ENCODE data around the gene MKRN2. TPM values are rescaled to one million over a fixed set of nuclear protein-coding genes. Genes with fewer than 3 reads are reported as not detected.
A peak's percentile ranks its signal among the peaks of the same experiment; 100 is the strongest.

MKRN2 gene
- total and polyA plus RNA-seq, 9 of the 15 experiments (the other 6 are each of a cell fraction or from before 2014, with no cell fraction given): 29.4 to 63.2 (median 42.9) TPM

GRCh38 chr3:12632523-12632922 lies 75.6 kb downstream of the MKRN2 start:
- CTCF ChIA-PET (ENCODE audit: low intra/inter-chr PET ratio): no interaction called here
- peaks cover 16% of the 10 kb centered on the region for H4K20me1 ChIP-seq (replicated peaks; ENCODE audit: control insufficient read depth, insufficient read depth, low read length)

More at GRCh38 chr3:12632523-12632922, 75.6 kb downstream of the MKRN2 start:
- Histone ChIP-seq H3K4me2 (ENCODE audit: insufficient read depth, low read length) (no peak overlapping the region), H3K4me1 (replicated peaks in 1 of 2; ENCODE audit: control insufficient read depth in 2 of 2, insufficient read depth in 2 of 2, low read length in 2 of 2) (peaks cover 26 to 30% of the 10 kb centered on the region in 2 experiments), H2AFZ (ENCODE audit: low read depth, low read length) (no peak overlapping the region), H3K27me3 (ENCODE audit: control insufficient read depth in 2 of 2, insufficient read depth in 2 of 2, low read length in 2 of 2) (no peaks in the 10 kb centered on the region), H3K27ac (ENCODE audit: extremely low read depth, low read depth, low read length) (peak overlapping the region; percentile 25; the same call in 1 of the 3 replicates), H3K9me1 (ENCODE audit: control insufficient read depth, insufficient read depth, low read length) (no peaks in the 10 kb centered on the region), H3K9ac (ENCODE audit: insufficient read depth in 1 of 2, low read depth in 2 of 2, low read length in 2 of 2) (no peak overlapping the region), H3K79me2 (ENCODE audit: control insufficient read depth, insufficient read depth, low read length) (peaks cover 92% of the 10 kb centered on the region), H3K4me3 (no peak overlapping the region), H3K9me3 (replicated peaks; ENCODE audit: control insufficient read depth, insufficient read depth, low read depth, low read length) (no peaks in the 10 kb centered on the region), H3K36me3 (ENCODE audit: control insufficient read depth, insufficient read depth, low read length) (peaks cover 13% of the 10 kb centered on the region; the same call in 1 of the 3 replicates)
- DNase-seq (ENCODE audit: extremely low read depth in 1 of 4, low spot score in 3 of 4) (peak in 1 of 4 experiments; percentile 7), FAIRE-seq (no peak), ATAC-seq (0 out of 3 replicates have a peak, but pooled peaks have one; percentile 4)
- intact Hi-C loops (cut with micrococcal nuclease): no loop called here
- POLR2A ChIA-PET: interaction anchor here (0.7 to 1.2 kb wide), 4 partner anchors 11 to 279 kb away, joined by 3 to 5 read pairs (median 4); no protein-coding TSS in a partner anchor
- no peak for TF ChIP-seq ZBTB49 (CRISPR knock-in tag; IDR thresholded peaks at IDR 0.05; ENCODE audit: borderline replicate concordance)
- no peak for TF ChIP-seq ZNF354B (CRISPR knock-in tag; IDR thresholded peaks at IDR 0.05)
- TF ChIP-seq RERE (CRISPR knock-in tag; IDR thresholded peaks at IDR 0.05; ENCODE audit: borderline replicate concordance): no peak
- no peak for TF ChIP-seq ERF (CRISPR knock-in tag; IDR thresholded peaks at IDR 0.05)
- no peak for TF ChIP-seq ASH1L (IDR thresholded peaks at IDR 0.05; ENCODE audit: borderline replicate concordance, low read depth, partially characterized antibody)
- TF ChIP-seq GTF2B (IDR thresholded peaks at IDR 0.05; ENCODE audit: extremely low read depth, insufficient read length): no peak
- no peak for TF ChIP-seq HES1 (IDR thresholded peaks at IDR 0.05; ENCODE audit: low read depth)
- TF ChIP-seq ELK1 (CRISPR knock-in tag; IDR thresholded peaks at IDR 0.05): no peak
- no peak for TF ChIP-seq RAD21 (CRISPR knock-in tag; conservative IDR thresholded peaks at IDR 0.05 in 1 of 2, IDR thresholded peaks at IDR 0.05 in 1 of 2)
- no TSS peak for BruUV-seq (replicated peaks)
- WGBS (ENCODE audit: insufficient coverage, low coverage, missing lambda C conversion rate): 48% methylated on average over 2 of the region's 2 CpGs
- in situ Hi-C loops (cut with MboI): no loop called here
